ENCODE results near the gene SLC27A5. TPM values are rescaled to one million over a fixed set of nuclear protein-coding genes. Genes with fewer than 3 reads are reported as not detected.
A peak's percentile ranks its signal among the peaks of the same experiment; 100 is the strongest.

The SLC27A5 gene
- total and polyA plus RNA-seq, 9 of the 15 experiments (the other 6 are each of a cell fraction or from before 2014, with no cell fraction given) = 42.2 to 318 (median 64.7) TPM

DNA sequence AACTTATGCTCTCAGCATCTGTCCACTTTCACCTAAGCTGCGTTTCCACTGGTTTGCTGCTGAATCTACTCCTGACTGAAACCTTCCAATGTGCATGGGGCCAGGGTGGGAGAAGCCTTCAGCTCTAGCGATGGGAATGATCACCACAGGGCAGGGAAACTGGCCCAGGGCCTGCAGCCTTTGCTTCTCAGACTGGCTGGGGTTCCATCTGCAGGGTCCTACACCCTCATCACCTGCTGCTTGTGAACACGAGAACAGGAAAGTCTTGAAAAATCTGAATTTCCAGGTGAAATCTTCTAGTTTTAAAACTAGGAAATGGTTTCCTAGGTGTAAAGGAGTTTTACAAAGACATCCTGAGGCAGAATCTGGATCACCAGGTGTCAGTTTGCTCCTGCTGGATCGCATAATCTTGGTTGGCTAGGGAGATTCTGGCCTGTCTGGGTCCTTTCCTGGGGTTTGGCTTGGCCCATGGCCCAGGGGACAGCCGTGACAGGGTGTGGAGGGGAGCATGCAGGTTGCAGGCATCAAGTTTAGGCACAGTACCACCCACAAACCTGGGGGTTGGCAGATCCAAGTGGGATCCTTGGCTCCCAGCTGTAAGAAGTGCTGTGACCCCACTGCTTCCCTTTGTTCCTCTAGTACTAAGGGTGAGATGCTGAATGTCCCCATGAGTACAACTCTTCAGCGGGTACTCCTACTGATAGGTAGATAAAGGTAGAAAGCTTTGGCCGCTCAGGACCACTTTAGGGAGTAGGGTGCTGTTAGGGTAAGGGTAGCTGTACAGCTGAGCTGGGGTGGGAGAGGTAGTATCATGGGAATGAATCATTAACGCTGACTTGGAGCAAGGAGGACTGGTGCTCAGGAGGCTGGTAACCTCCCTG is 48.5 kb upstream of the SLC27A5 start:
- peaks cover 47% of the 10 kb centered on the region for H3K79me2 ChIP-seq (ENCODE audit: control insufficient read depth, insufficient read depth, low read length)
- DNase-seq (ENCODE audit: extremely low read depth in 1 of 4, low spot score in 3 of 4) (no peak), ATAC-seq (no peak), FAIRE-seq (no peak)
- CTCF ChIA-PET (ENCODE audit: low intra/inter-chr PET ratio) = no interaction called here
- peak overlapping the region; percentile 92 to 98 for H3K9ac ChIP-seq (ENCODE audit: insufficient read depth in 1 of 2, low read depth in 2 of 2, low read length in 2 of 2)
- WGBS (ENCODE audit: insufficient coverage, low coverage, missing lambda C conversion rate) = 69% methylated on average over 8 of the region's 8 CpGs
- peaks cover 27 to 59% of the 10 kb centered on the region in 2 experiments for H3K4me1 ChIP-seq (replicated peaks in 1 of 2; ENCODE audit: control insufficient read depth in 2 of 2, insufficient read depth in 2 of 2, low read length in 2 of 2)
- intact Hi-C loops (cut with micrococcal nuclease) (no loop called here), in situ Hi-C loops (cut with MboI) (no loop called here)
- H3K9me3 ChIP-seq (replicated peaks; ENCODE audit: control insufficient read depth, insufficient read depth, low read depth, low read length) = no peaks in the 10 kb centered on the region
- no peaks in the 10 kb centered on the region for H4K20me1 ChIP-seq (replicated peaks; ENCODE audit: control insufficient read depth, insufficient read depth, low read length)
- H3K27ac ChIP-seq (ENCODE audit: extremely low read depth, low read depth, low read length) = peak overlapping the region; percentile 94
- peak overlapping the region; percentile 92 for H3K4me3 ChIP-seq
- no TSS peak for BruUV-seq (replicated peaks)
- H3K4me2 ChIP-seq (ENCODE audit: insufficient read depth, low read length) = peak overlapping the region; percentile 98
- H3K36me3 ChIP-seq (ENCODE audit: control insufficient read depth, insufficient read depth, low read length) = peaks cover 29% of the 10 kb centered on the region
- POLR2A ChIA-PET = interaction anchor here (1.0 to 2.7 kb wide), 6 partner anchors 8 to 40 kb away, joined by 6 to 24 read pairs (median 8); partner anchors contain the start of genes MZF1, TRIM28 and ZBTB45
- H2AFZ ChIP-seq (ENCODE audit: low read depth, low read length) = peak overlapping the region; percentile 35
- peaks cover 3% of the 10 kb centered on the region for H3K9me1 ChIP-seq (ENCODE audit: control insufficient read depth, insufficient read depth, low read length)
- H3K27me3 ChIP-seq (ENCODE audit: control insufficient read depth in 2 of 2, insufficient read depth in 2 of 2, low read length in 2 of 2) = no peaks in the 10 kb centered on the region
- 0 out of 2 replicates have a peak, but pooled peaks have one; percentile 7 for TF ChIP-seq TEAD4 (IDR thresholded peaks at IDR 0.05; ENCODE audit: low read length)
- peak; percentile 66 for TF ChIP-seq TEAD4 (CRISPR knock-in tag; IDR thresholded peaks at IDR 0.05; ENCODE audit: borderline replicate concordance)
- TF ChIP-seq POLR2AphosphoS2 (IDR thresholded peaks at IDR 0.05; ENCODE audit: low read length) = 0 out of 2 replicates have a peak, but pooled peaks have one; percentile 7
- no peak for TF ChIP-seq ZNF3 (CRISPR knock-in tag; IDR thresholded peaks at IDR 0.05)
- no peak for TF ChIP-seq ZNF717 (CRISPR knock-in tag; IDR thresholded peaks at IDR 0.05)
- TF ChIP-seq, protein P1, sequence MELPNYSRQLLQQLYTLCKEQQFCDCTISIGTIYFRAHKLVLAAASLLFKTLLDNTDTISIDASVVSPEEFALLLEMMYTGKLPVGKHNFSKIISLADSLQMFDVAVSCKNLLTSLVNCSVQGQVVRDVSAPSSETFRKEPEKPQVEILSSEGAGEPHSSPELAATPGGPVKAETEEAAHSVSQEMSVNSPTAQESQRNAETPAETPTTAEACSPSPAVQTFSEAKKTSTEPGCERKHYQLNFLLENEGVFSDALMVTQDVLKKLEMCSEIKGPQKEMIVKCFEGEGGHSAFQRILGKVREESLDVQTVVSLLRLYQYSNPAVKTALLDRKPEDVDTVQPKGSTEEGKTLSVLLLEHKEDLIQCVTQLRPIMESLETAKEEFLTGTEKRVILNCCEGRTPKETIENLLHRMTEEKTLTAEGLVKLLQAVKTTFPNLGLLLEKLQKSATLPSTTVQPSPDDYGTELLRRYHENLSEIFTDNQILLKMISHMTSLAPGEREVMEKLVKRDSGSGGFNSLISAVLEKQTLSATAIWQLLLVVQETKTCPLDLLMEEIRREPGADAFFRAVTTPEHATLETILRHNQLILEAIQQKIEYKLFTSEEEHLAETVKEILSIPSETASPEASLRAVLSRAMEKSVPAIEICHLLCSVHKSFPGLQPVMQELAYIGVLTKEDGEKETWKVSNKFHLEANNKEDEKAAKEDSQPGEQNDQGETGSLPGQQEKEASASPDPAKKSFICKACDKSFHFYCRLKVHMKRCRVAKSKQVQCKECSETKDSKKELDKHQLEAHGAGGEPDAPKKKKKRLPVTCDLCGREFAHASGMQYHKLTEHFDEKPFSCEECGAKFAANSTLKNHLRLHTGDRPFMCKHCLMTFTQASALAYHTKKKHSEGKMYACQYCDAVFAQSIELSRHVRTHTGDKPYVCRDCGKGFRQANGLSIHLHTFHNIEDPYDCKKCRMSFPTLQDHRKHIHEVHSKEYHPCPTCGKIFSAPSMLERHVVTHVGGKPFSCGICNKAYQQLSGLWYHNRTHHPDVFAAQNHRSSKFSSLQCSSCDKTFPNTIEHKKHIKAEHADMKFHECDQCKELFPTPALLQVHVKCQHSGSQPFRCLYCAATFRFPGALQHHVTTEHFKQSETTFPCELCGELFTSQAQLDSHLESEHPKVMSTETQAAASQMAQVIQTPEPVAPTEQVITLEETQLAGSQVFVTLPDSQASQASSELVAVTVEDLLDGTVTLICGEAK (IDR thresholded peaks at IDR 0.05) = no peak
- TF ChIP-seq, protein P1 (CRISPR knock-in tag; IDR thresholded peaks at IDR 0.05) = no peak
- peak; percentile 11 for TF ChIP-seq SAP30 (IDR thresholded peaks at IDR 0.05; ENCODE audit: borderline replicate concordance, insufficient read depth, low read depth, low read length, poor library complexity, severe bottlenecking)
- TF ChIP-seq RFX1 (IDR thresholded peaks at IDR 0.05) = no peak
- TF ChIP-seq FOXA3 (CRISPR knock-in tag; conservative IDR thresholded peaks at IDR 0.05 in 1 of 2, IDR thresholded peaks at IDR 0.05 in 1 of 2) = peak in 1 of 2 experiments; percentile 64; a peak in 1 of 4 replicates
- TF ChIP-seq CREM (IDR thresholded peaks at IDR 0.05; ENCODE audit: low read depth) = no peak
- no peak for TF ChIP-seq PCBP2 (IDR thresholded peaks at IDR 0.05; ENCODE audit: low read depth, low read length, poor library complexity, severe bottlenecking)

Measured in K562 (cell line).